ENCODE data around the gene TCF21.

- TF ChIP-seq CTCF (IDR thresholded peaks at IDR 0.05), result no peak
- no peak for TF ChIP-seq POLR2A (IDR thresholded peaks at IDR 0.05)
- no peak for TF ChIP-seq POLR2AphosphoS5 (IDR thresholded peaks at IDR 0.05)
- no peak for TF ChIP-seq EP300 (IDR thresholded peaks at IDR 0.05)
Measured at GRCh38 chr6:133865680-133866079, 23.2 kb upstream of the TCF21 start.

All from gastroesophageal sphincter (tissue), 3 donors.